Endothelial cell of umbilical vein (primary cell): ENCODE measurements around the gene LEPROT.

Experiments
- CTCF ChIP-seq, 2 donors: IDR thresholded peaks; 1 replicate in 1 of 2; 2 replicates in 1 of 2; pipeline ENCODE4 v1.5.1; 2011; ENCODE audit warnings: low read length in 2 of 2, mild to moderate bottlenecking in 2 of 2, moderate library complexity in 2 of 2, control low read depth in 1 of 2, inconsistent platforms in 1 of 2, low read depth in 1 of 2; ENCODE audit not compliant: insufficient read depth in 1 of 2; ENCODE audit errors: extremely low read depth in 1 of 2
- EZH2 ChIP-seq: IDR thresholded peaks from 2 replicates; pipeline ENCODE4 v1.6.1; 2012; ENCODE audit warnings: borderline replicate concordance, low read depth, mild to moderate bottlenecking, moderate library complexity, low read length, inconsistent platforms; ENCODE audit not compliant: severe bottlenecking
- FOS ChIP-seq: IDR thresholded peaks from 2 replicates; pipeline ENCODE4 v1.6.1; 2011; ENCODE audit warnings: mild to moderate bottlenecking, low read length, moderate library complexity, borderline replicate concordance; ENCODE audit not compliant: insufficient read depth
- MAX ChIP-seq: IDR thresholded peaks from 2 replicates; pipeline ENCODE4 v1.6.1; 2011; ENCODE audit not compliant: insufficient read depth, insufficient read length
- POLR2A ChIP-seq: IDR thresholded peaks from 2 replicates; pipeline ENCODE4 v1.6.1; 2012; ENCODE audit warnings: low read depth, mild to moderate bottlenecking, control low read depth, low read length
- POLR2AphosphoS5 ChIP-seq: IDR thresholded peaks from 2 replicates; pipeline ENCODE4 v1.6.1; 2012; ENCODE audit warnings: low read depth, mild to moderate bottlenecking, control low read depth, low read length, moderate library complexity; ENCODE audit not compliant: insufficient read depth

GRCh38 chr1:65377496-65378246 is 42.8 kb upstream of the LEPROT start:
- TF ChIP-seq CTCF (IDR thresholded peaks at IDR 0.05; ENCODE audit: extremely low read depth in 1 of 2, insufficient read depth in 1 of 2, low read depth in 1 of 2, low read length in 2 of 2) = no peak
- TF ChIP-seq MAX = no peak
- no peak for TF ChIP-seq FOS
- TF ChIP-seq POLR2AphosphoS5 = no peak
- TF ChIP-seq EZH2 = no peak
- no peak for TF ChIP-seq POLR2A
